H1 (cell line): Measurements from ENCODE around the gene NTN4. TPM values are rescaled to one million over a fixed set of nuclear protein-coding genes. Genes with fewer than 3 reads are reported as not detected.
"Not testable (repeated sequence)": the region's sequence is repeated elsewhere in the genome, so short reads cannot be mapped to it uniquely, and the experiment has no call there.

Experiments used
- CTCF ChIA-PET: fragments of 300-600 bp; sonication (Branson Sonifier 250); formaldehyde crosslinking; loops from one replicate; lab custom pipeline; 2021; ENCODE audit not compliant: partially characterized antibody; lab: Charles Lee
- POLR2A ChIA-PET: fragments of 300-600 bp; sonication (Branson Sonifier 250); formaldehyde crosslinking; loops from one replicate; lab custom pipeline; 2021; ENCODE audit warnings: inconsistent platforms; ENCODE audit not compliant: partially characterized antibody; lab: Charles Lee
- DNase-seq, 2 experiments: peaks; one replicate each; pipeline versions ENCODE4 v3.0.0 to v3.0.0-alpha.2; 2010 to 2022; ENCODE audit warnings: low spot score in 2 of 2, low read depth in 1 of 2, mixed read lengths in 1 of 2
- FAIRE-seq: peaks from 2 replicates; lab custom pipeline; 2011; peaks lifted over from hg19 to GRCh38; lab: Jason Lieb, UNC
- H2AFZ ChIP-seq: 2 replicates; pipeline ENCODE4 v1.8.1; 2012; ENCODE audit warnings: low read length, inconsistent platforms
- H2AK5ac ChIP-seq: 2 replicates; pipeline ENCODE4 v1.6.1; 2013; ENCODE audit warnings: low read depth, low read length
- H2BK120ac ChIP-seq: replicated peaks from 2 replicates; pipeline ENCODE3; 2013; ENCODE audit warnings: low read depth, low read length, inconsistent platforms
- H2BK12ac ChIP-seq: 2 replicates; pipeline ENCODE4 v1.6.1; 2013; ENCODE audit warnings: low read depth, low read length
- H2BK15ac ChIP-seq: 2 replicates; pipeline ENCODE4 v1.6.1; 2013; ENCODE audit warnings: low read length
- H2BK20ac ChIP-seq: 2 replicates; pipeline ENCODE4 v1.6.1; 2013; ENCODE audit warnings: low read length
- H2BK5ac ChIP-seq: 2 replicates; pipeline ENCODE4 v1.6.1; 2013; ENCODE audit warnings: low read depth, low read length
- H3K14ac ChIP-seq: 2 replicates; pipeline ENCODE4 v1.6.1; 2013; ENCODE audit warnings: inconsistent platforms; ENCODE audit not compliant: insufficient read length
- H3K18ac ChIP-seq: 2 replicates; pipeline ENCODE4 v1.6.1; 2013; ENCODE audit warnings: low read length; ENCODE audit errors: extremely low read depth
- H3K23ac ChIP-seq: 2 replicates; pipeline ENCODE4 v1.6.1; 2013; ENCODE audit warnings: inconsistent platforms; ENCODE audit not compliant: insufficient read length
- H3K23me2 ChIP-seq: 2 replicates; pipeline ENCODE4 v1.6.1; 2013; ENCODE audit warnings: low read depth, low read length
- H3K27ac ChIP-seq: 2 replicates; pipeline ENCODE4 v1.6.1; 2011; ENCODE audit warnings: low read depth, low read length, inconsistent platforms
- H3K27me3 ChIP-seq, 4 experiments: replicated peaks in 1 of 4; 1 replicate in 1 of 4; 2 replicates in 3 of 4; pipeline versions ENCODE4 v1.6.1 to v1.8.1; 2011 to 2013; ENCODE audit warnings: low read length in 3 of 4, mild to moderate bottlenecking in 3 of 4, inconsistent platforms in 2 of 4, mixed read lengths in 2 of 4, moderate library complexity in 1 of 4; ENCODE audit not compliant: control insufficient read depth in 3 of 4, insufficient read depth in 3 of 4; ENCODE audit errors: extremely low read depth in 1 of 4
- H3K36me3 ChIP-seq, 4 experiments: 2 replicates each; pipeline versions ENCODE4 v1.6.1 to v1.8.1; 2011 to 2013; ENCODE audit warnings: mild to moderate bottlenecking in 4 of 4, low read length in 3 of 4, moderate library complexity in 2 of 4, control low read depth in 1 of 4, inconsistent platforms in 1 of 4; ENCODE audit not compliant: insufficient read depth in 4 of 4, control insufficient read depth in 2 of 4
- H3K4ac ChIP-seq: replicated peaks from 2 replicates; pipeline ENCODE3; 2013; ENCODE audit warnings: low read length, low read depth, mixed read lengths, inconsistent platforms; ENCODE audit not compliant: insufficient read length
- H3K4me1 ChIP-seq, 4 experiments: replicated peaks in 1 of 4; 1 replicate in 1 of 4; 2 replicates in 3 of 4; pipeline versions ENCODE4 v1.6.1 to v1.8.1; 2011 to 2013; ENCODE audit warnings: low read length in 3 of 4, inconsistent platforms in 2 of 4, mixed read lengths in 1 of 4; ENCODE audit not compliant: insufficient read depth in 4 of 4, control insufficient read depth in 3 of 4
- H3K4me2 ChIP-seq, 2 experiments: 2 replicates each; pipeline versions ENCODE4 v1.6.1 to v1.8.1; 2011 to 2013; ENCODE audit warnings: low read depth in 2 of 2, low read length in 2 of 2, control low read depth in 1 of 2, inconsistent platforms in 1 of 2, mild to moderate bottlenecking in 1 of 2; ENCODE audit not compliant: insufficient read depth in 1 of 2
- H3K4me3 ChIP-seq, 4 experiments: fragments of 200-600, 300-600 bp in 1 of 4; sonication (generic), shearing (Covaris generic), sonication (Bioruptor Twin) in 1 of 4; 2 replicates each; pipeline versions ENCODE4 v1.5.1 to v1.8.1; 2011 to 2016; ENCODE audit warnings: low read length in 4 of 4, low read depth in 3 of 4, control low read depth in 2 of 4, inconsistent platforms in 2 of 4, mild to moderate bottlenecking in 2 of 4, mixed read lengths in 1 of 4, moderate library complexity in 1 of 4; ENCODE audit not compliant: insufficient read depth in 2 of 4; ENCODE audit errors: extremely low read depth in 1 of 4
- H3K56ac ChIP-seq: replicated peaks from 2 replicates; pipeline ENCODE3; 2013; ENCODE audit warnings: low read depth, mild to moderate bottlenecking, mixed read lengths, low read length, inconsistent platforms; ENCODE audit not compliant: insufficient read length
- H3K79me1 ChIP-seq: 2 replicates; pipeline ENCODE4 v1.6.1; 2013; ENCODE audit warnings: low read depth, low read length, control low read depth
- H3K79me2 ChIP-seq, 2 experiments: 2 replicates each; pipeline versions ENCODE4 v1.6.1 to v1.8.1; 2012 to 2013; ENCODE audit warnings: low read length in 2 of 2, mild to moderate bottlenecking in 2 of 2, inconsistent platforms in 1 of 2; ENCODE audit not compliant: insufficient read depth in 2 of 2, control insufficient read depth in 1 of 2
- H3K9ac ChIP-seq, 4 experiments: replicated peaks in 1 of 4; 1 replicate in 1 of 4; 2 replicates in 3 of 4; pipeline versions ENCODE4 v1.6.1 to v1.8.1; 2011 to 2013; ENCODE audit warnings: low read depth in 3 of 4, low read length in 3 of 4, control low read depth in 2 of 4, mild to moderate bottlenecking in 2 of 4, moderate library complexity in 2 of 4, inconsistent platforms in 1 of 4; ENCODE audit errors: extremely low read depth in 1 of 4
- H3K9me3 ChIP-seq, 2 experiments: 2 replicates each; pipeline versions ENCODE4 v1.6.1 to v1.8.1; 2012 to 2013; ENCODE audit warnings: mild to moderate bottlenecking in 2 of 2, moderate library complexity in 2 of 2, control low read depth in 1 of 2, inconsistent platforms in 1 of 2, low read depth in 1 of 2, low read length in 1 of 2, mixed read lengths in 1 of 2; ENCODE audit not compliant: insufficient read depth in 2 of 2
- H4K20me1 ChIP-seq, 2 experiments: replicated peaks in 1 of 2; 2 replicates each; pipeline versions ENCODE3 to v1.8.1; 2011 to 2013; ENCODE audit warnings: inconsistent platforms in 2 of 2, low read length in 2 of 2, mild to moderate bottlenecking in 1 of 2; ENCODE audit not compliant: insufficient read depth in 2 of 2, control insufficient read depth in 1 of 2
- H4K5ac ChIP-seq: 2 replicates; pipeline ENCODE4 v1.6.1; 2013; ENCODE audit warnings: low read length, low read depth, mixed read lengths, inconsistent platforms; ENCODE audit not compliant: insufficient read length
- H4K8ac ChIP-seq: 2 replicates; pipeline ENCODE4 v1.8.0; 2013; ENCODE audit warnings: mild to moderate bottlenecking, moderate library complexity, low read length, inconsistent platforms; ENCODE audit not compliant: insufficient read depth; ENCODE audit errors: extremely low read depth
- H4K91ac ChIP-seq: replicated peaks from 2 replicates; pipeline ENCODE3; 2013; ENCODE audit warnings: low read length, mixed read lengths, inconsistent platforms; ENCODE audit not compliant: insufficient read length
- CTBP2 ChIP-seq: IDR thresholded peaks from 2 replicates; pipeline ENCODE4 v1.7.0; 2011; ENCODE audit warnings: borderline replicate concordance, mild to moderate bottlenecking, moderate library complexity, mixed read lengths, low read length; ENCODE audit not compliant: insufficient read depth, insufficient read length
- WGBS, 2 experiments: shearing (Covaris generic) in 1 of 2; methylation state at CpG; one replicate each; pipeline versions ENCODE4 v1.1.6 to v1.1.7; 2013 to 2015; ENCODE audit warnings: low lambda C conversion rate in 2 of 2, mixed read lengths in 2 of 2, inconsistent platforms in 1 of 2, low coverage in 1 of 2, missing lambda C conversion rate in 1 of 2; ENCODE audit not compliant: insufficient replicate concordance in 2 of 2, insufficient coverage in 1 of 2, insufficient read length in 1 of 2; ENCODE audit errors: extremely low coverage in 1 of 2, missing lambda C conversion rate in 1 of 2; 5-methylcytosine and 5-hydroxymethylcytosine counted together
- polyA plus RNA-seq, 7 experiments: library from polyadenylated mRNA; depleted of rRNA in 3 of 7; stranded (reverse) in 5 of 7; unstranded in 2 of 7; fragments of >200 nt in 5 of 7; fragments of 200-250 nt in 2 of 7; gene quantifications; 1 replicate in 5 of 7; 2 replicates in 1 of 7; 4 replicates in 1 of 7; pipeline versions ENCODE4 v1.2.1 to v1.2.3, GENCODE V29; 2011 to 2013; ENCODE audit warnings: missing spikeins in 2 of 7, mixed read lengths in 2 of 7
- total RNA-seq: library from RNA; stranded (reverse); fragmentation: NEBNext Ultra II Directional; extraction: Animal tissue kit (Norgen Biotek cat#: 25700); gene quantifications from 2 replicates; pipeline ENCODE4 v1.2.1, GENCODE V29; 2021

Gene NTN4
- total and polyA plus RNA-seq, 2 of the 8 experiments (the other 6 are each of a cell fraction or from before 2014, with no cell fraction given), result 0.74 to 1.3 TPM

- H2BK12ac ChIP-seq, result no peak overlapping the region
- no peak overlapping the region for H2AK5ac ChIP-seq
- no peak overlapping the region for H2BK15ac ChIP-seq
- H2BK120ac ChIP-seq, result no peak overlapping the region
- no peak overlapping the region for H2BK20ac ChIP-seq
- no peak overlapping the region for H3K23ac ChIP-seq
- no peaks in the 10 kb centered on the region for H3K79me2 ChIP-seq
- no peak overlapping the region for H2BK5ac ChIP-seq
- DNase-seq, result no peak
- 88% methylated on average over 1 of the region's 1 CpG; no CpG with 5 or more reads in 1 of the 2 experiments for WGBS, 2 experiments
- TF ChIP-seq CTBP2, result no peak
- no peak overlapping the region for H4K5ac ChIP-seq
- no peak overlapping the region for H3K56ac ChIP-seq
- no peak overlapping the region for H3K27ac ChIP-seq
- H3K4ac ChIP-seq, result no peak overlapping the region
- H3K18ac ChIP-seq, result no peak overlapping the region
- no peak overlapping the region for H4K8ac ChIP-seq
- no peaks in the 10 kb centered on the region for H4K20me1 ChIP-seq
- H3K23me2 ChIP-seq, result no peaks in the 10 kb centered on the region
- no peak overlapping the region for H3K4me2 ChIP-seq
- H3K4me3 ChIP-seq, result no peak overlapping the region
- CTCF ChIA-PET, result interaction anchor here (0.9 to 1.6 kb wide), 2 partner anchors 11 to 14 kb away, joined by 3 read pairs; no protein-coding TSS in a partner anchor
- no peaks in the 10 kb centered on the region; the same call in 1 of the 2 replicates for H3K79me1 ChIP-seq
- H3K14ac ChIP-seq, result no peak overlapping the region
- POLR2A ChIA-PET, result interaction anchor here (1.0 kb wide), 1 partner anchor 23 kb away, joined by 3 read pairs; no protein-coding TSS in a partner anchor
- no peaks in the 10 kb centered on the region for H3K27me3 ChIP-seq
- no peaks in the 10 kb centered on the region for H3K4me1 ChIP-seq
- no peak for FAIRE-seq
- H2AFZ ChIP-seq, result no peak overlapping the region
- no peak overlapping the region for H4K91ac ChIP-seq
- no peaks in the 10 kb centered on the region for H3K36me3 ChIP-seq
- no peak overlapping the region for H3K9ac ChIP-seq
- H3K9me3 ChIP-seq, result no peaks in the 10 kb centered on the region
Observed at GRCh38 chr12:95678684-95679083, 111.9 kb downstream of the NTN4 start.

GRCh38 chr12:95677782-95678181 is 112.8 kb downstream of the NTN4 start:
- POLR2A ChIA-PET, H3K79me2 ChIP-seq, H3K9me3 ChIP-seq, H3K14ac ChIP-seq, H4K20me1 ChIP-seq, H2BK5ac ChIP-seq, H4K5ac ChIP-seq, H3K9ac ChIP-seq, H3K23me2 ChIP-seq, H3K4me2 ChIP-seq, H3K27ac ChIP-seq, FAIRE-seq, H2BK12ac ChIP-seq, H3K4me1 ChIP-seq, H3K4me3 ChIP-seq, H3K36me3 ChIP-seq, H2BK20ac ChIP-seq, H2BK120ac ChIP-seq, H3K79me1 ChIP-seq, H3K56ac ChIP-seq, CTCF ChIA-PET, H3K18ac ChIP-seq, H3K23ac ChIP-seq, DNase-seq, H4K8ac ChIP-seq, H2BK15ac ChIP-seq, H4K91ac ChIP-seq, H2AFZ ChIP-seq, H3K4ac ChIP-seq, H2AK5ac ChIP-seq, H3K27me3 ChIP-seq: not testable (repeated sequence)
- 95% methylated on average over 3 of the region's 3 CpGs; no CpG with 5 or more reads in 1 of the 2 experiments for WGBS, 2 experiments
